Measurements from ENCODE around the gene NPHP4.

The NPHP4 gene

GRCh38 chr1:5989286-5989605 is 3.0 kb downstream of the NPHP4 start:
- no peak for DNase-seq

- DNase-seq = no peak
Observed at GRCh38 chr1:5988596-5989285, 3.5 kb downstream of the NPHP4 start.

GRCh38 chr1:5986018-5986417 is 6.2 kb downstream of the NPHP4 start:
- no peak for DNase-seq

GRCh38 chr1:5985250-5985649 is 7.0 kb downstream of the NPHP4 start:
- no peak for DNase-seq

- DNase-seq = no peak
Observed at GRCh38 chr1:5983361-5984103, 8.7 kb downstream of the NPHP4 start.

GRCh38 chr1:5982868-5983267 is 9.4 kb downstream of the NPHP4 start:
- DNase-seq = no peak

- DNase-seq = no peak
Observed at GRCh38 chr1:5982276-5982675, 9.9 kb downstream of the NPHP4 start.

GRCh38 chr1:5981009-5981380 is 11.2 kb downstream of the NPHP4 start:
- DNase-seq = no peak

- peak; percentile 28 for DNase-seq
Observed at GRCh38 chr1:5980314-5981008, 11.8 kb downstream of the NPHP4 start.

- DNase-seq = no peak
Observed at GRCh38 chr1:5979536-5980313, 12.5 kb downstream of the NPHP4 start.

- DNase-seq = no peak
Observed at GRCh38 chr1:5978452-5978851, 13.8 kb downstream of the NPHP4 start.

- no peak for DNase-seq
Observed at GRCh38 chr1:5977494-5978444, 14.5 kb downstream of the NPHP4 start.

- no peak for DNase-seq
Observed at GRCh38 chr1:5976726-5977493, 15.3 kb downstream of the NPHP4 start.

- DNase-seq = no peak
Observed at GRCh38 chr1:5976231-5976630, 16.0 kb downstream of the NPHP4 start.

- peak; percentile 59 for DNase-seq
Observed at GRCh38 chr1:5975133-5975880, 16.9 kb downstream of the NPHP4 start.

- no peak for DNase-seq
Observed at GRCh38 chr1:5974631-5975030, 17.6 kb downstream of the NPHP4 start.

GRCh38 chr1:5973771-5974170 is 18.5 kb downstream of the NPHP4 start:
- no peak for DNase-seq

GRCh38 chr1:5972198-5972520 is 20.1 kb downstream of the NPHP4 start:
- DNase-seq = no peak

GRCh38 chr1:5971471-5972197 is 20.6 kb downstream of the NPHP4 start:
- DNase-seq = no peak

Data from CD4-positive, alpha-beta T cell treated with Interferon gamma for 1 hour (primary cell).